H9 (cell line): ENCODE measurements around the gene DDX24. TPM values are rescaled to one million over a fixed set of nuclear protein-coding genes. Genes with fewer than 3 reads are reported as not detected.

ENCODE experiments used
- DNase-seq: peaks from one replicate; pipeline ENCODE4 v3.0.0-alpha.2; 2017
- H2AFZ ChIP-seq: one replicate; pipeline ENCODE4 v1.6.1; 2013; ENCODE audit warnings: mild to moderate bottlenecking, low read length, control low read depth, moderate library complexity
- H2AK5ac ChIP-seq: 2 replicates; pipeline ENCODE4 v1.6.1; 2013; ENCODE audit warnings: low read length, control low read depth, mixed read lengths; ENCODE audit not compliant: insufficient read length
- H2BK120ac ChIP-seq: one replicate; pipeline ENCODE4 v1.6.1; 2013; ENCODE audit warnings: low read depth, mild to moderate bottlenecking, low read length, control low read depth, inconsistent platforms; ENCODE audit not compliant: poor library complexity, severe bottlenecking
- H2BK12ac ChIP-seq: 2 replicates; pipeline ENCODE4 v1.6.1; 2013; ENCODE audit warnings: low read length, control low read depth, mixed read lengths, low read depth; ENCODE audit not compliant: insufficient read length
- H2BK15ac ChIP-seq: 2 replicates; pipeline ENCODE4 v1.6.1; 2013; ENCODE audit warnings: low read depth, low read length, control low read depth
- H2BK20ac ChIP-seq: one replicate; pipeline ENCODE4 v1.6.1; 2013; ENCODE audit warnings: low read depth, mild to moderate bottlenecking, low read length, control low read depth, inconsistent platforms; ENCODE audit not compliant: poor library complexity, severe bottlenecking
- H2BK5ac ChIP-seq: 2 replicates; pipeline ENCODE4 v1.6.1; 2013; ENCODE audit warnings: low read length, control low read depth, mixed read lengths; ENCODE audit not compliant: insufficient read length
- H3K14ac ChIP-seq: 2 replicates; pipeline ENCODE4 v1.6.1; 2013; ENCODE audit warnings: low read length, control low read depth; ENCODE audit not compliant: insufficient read depth
- H3K18ac ChIP-seq: 2 replicates; pipeline ENCODE4 v1.6.1; 2013; ENCODE audit warnings: low read depth, mild to moderate bottlenecking, mixed read lengths, low read length, control low read depth; ENCODE audit not compliant: insufficient read length
- H3K23ac ChIP-seq: 2 replicates; pipeline ENCODE4 v1.6.1; 2013; ENCODE audit warnings: low read length, control low read depth, mixed read lengths, low read depth; ENCODE audit not compliant: insufficient read length
- H3K23me2 ChIP-seq: 2 replicates; pipeline ENCODE4 v1.6.1; 2013; ENCODE audit warnings: low read depth, mild to moderate bottlenecking, mixed read lengths, low read length, control low read depth; ENCODE audit not compliant: insufficient read length, poor library complexity, severe bottlenecking
- H3K27ac ChIP-seq: 2 replicates; pipeline ENCODE4 v1.5.1; 2013; ENCODE audit warnings: low read length, control low read depth, mixed read lengths, low read depth; ENCODE audit not compliant: insufficient read length
- H3K27me3 ChIP-seq: 2 replicates; pipeline ENCODE4 v1.6.1; 2013; ENCODE audit warnings: low read length, control low read depth, inconsistent platforms; ENCODE audit not compliant: insufficient read depth
- H3K4ac ChIP-seq: 2 replicates; pipeline ENCODE4 v1.6.1; 2013; ENCODE audit warnings: low read depth, mild to moderate bottlenecking, control low read depth, inconsistent platforms, low read length, moderate library complexity
- H3K4me1 ChIP-seq: 2 replicates; pipeline ENCODE4 v1.6.1; 2013; ENCODE audit warnings: low read length, control low read depth, inconsistent platforms; ENCODE audit not compliant: insufficient read depth
- H3K4me2 ChIP-seq: 2 replicates; pipeline ENCODE4 v1.6.1; 2013; ENCODE audit warnings: low read length, control low read depth, mixed read lengths; ENCODE audit not compliant: insufficient read length, insufficient read depth
- H3K56ac ChIP-seq: 2 replicates; pipeline ENCODE4 v1.6.1; 2013; ENCODE audit warnings: low read depth, mild to moderate bottlenecking, mixed read lengths, low read length, control low read depth; ENCODE audit not compliant: insufficient read length
- H3K79me1 ChIP-seq: 2 replicates; pipeline ENCODE4 v1.6.1; 2013; ENCODE audit warnings: low read depth, mild to moderate bottlenecking, moderate library complexity, low read length, control low read depth, inconsistent platforms; ENCODE audit not compliant: insufficient read depth, poor library complexity, severe bottlenecking
- H3K79me2 ChIP-seq: 2 replicates; pipeline ENCODE4 v1.6.1; 2013; ENCODE audit warnings: low read length, control low read depth, inconsistent platforms; ENCODE audit not compliant: insufficient read depth
- H3K9ac ChIP-seq: 2 replicates; pipeline ENCODE4 v1.6.1; 2013; ENCODE audit warnings: low read length, control low read depth, mixed read lengths; ENCODE audit not compliant: insufficient read length; ENCODE audit errors: extremely low read depth
- H3K9me3 ChIP-seq: one replicate; pipeline ENCODE4 v1.6.1; 2013; ENCODE audit warnings: low read depth, low read length, inconsistent platforms; ENCODE audit not compliant: control insufficient read depth
- H3T11ph ChIP-seq: one replicate; pipeline ENCODE4 v1.6.1; 2013; ENCODE audit warnings: mild to moderate bottlenecking, low read length, control low read depth, inconsistent platforms
- H4K20me1 ChIP-seq: one replicate; pipeline ENCODE4 v1.6.1; 2013; ENCODE audit not compliant: control insufficient read depth, insufficient read length, insufficient read depth
- H4K5ac ChIP-seq: 2 replicates; pipeline ENCODE4 v1.6.1; 2013; ENCODE audit warnings: low read depth, mild to moderate bottlenecking, mixed read lengths, low read length, control low read depth; ENCODE audit not compliant: insufficient read length
- H4K8ac ChIP-seq: replicated peaks from 2 replicates; pipeline ENCODE4 v1.6.1; 2013; ENCODE audit warnings: low read length, control low read depth, mixed read lengths, low read depth; ENCODE audit not compliant: insufficient read length
- H4K91ac ChIP-seq: 2 replicates; pipeline ENCODE4 v1.6.1; 2013; ENCODE audit warnings: low read depth, mild to moderate bottlenecking, moderate library complexity, mixed read lengths, low read length, control low read depth; ENCODE audit not compliant: insufficient read length
- H3K27ac Mint-ChIP-seq, 3 experiments: 2 replicates in 2 of 3; 3 replicates in 1 of 3; pipeline ENCODE4 v1.8.0; 2020 to 2021; ENCODE audit warnings: mixed read lengths in 3 of 3, mild to moderate bottlenecking in 1 of 3, moderate library complexity in 1 of 3
- H3K27me3 Mint-ChIP-seq: 2 replicates; pipeline ENCODE4 v1.8.0; 2021; ENCODE audit warnings: low read depth, mild to moderate bottlenecking, moderate library complexity, mixed read lengths
- H3K36me3 Mint-ChIP-seq, 3 experiments: 2 replicates in 2 of 3; 3 replicates in 1 of 3; pipeline ENCODE4 v1.8.0; 2020 to 2021; ENCODE audit warnings: low read depth in 3 of 3, mixed read lengths in 3 of 3; ENCODE audit not compliant: insufficient read depth in 1 of 3
- H3K4me1 Mint-ChIP-seq, 2 experiments: 2 replicates each; pipeline ENCODE4 v1.8.0; 2020; ENCODE audit warnings: mixed read lengths in 2 of 2
- H3K4me3 Mint-ChIP-seq, 2 experiments: 2 replicates in 1 of 2; 3 replicates in 1 of 2; pipeline ENCODE4 v1.8.0; 2020 to 2021; ENCODE audit warnings: mild to moderate bottlenecking in 2 of 2, mixed read lengths in 2 of 2, moderate library complexity in 1 of 2
- H3K9me3 Mint-ChIP-seq, 2 experiments: 2 replicates in 1 of 2; 3 replicates in 1 of 2; pipeline ENCODE4 v1.8.0; 2020; ENCODE audit warnings: mild to moderate bottlenecking in 2 of 2, mixed read lengths in 2 of 2, moderate library complexity in 1 of 2
- CTCF ChIP-seq: fragments of 200-600 bp; sonication (generic); conservative IDR thresholded peaks from 3 replicates; pipeline ENCODE4 v1.8.0; 2021; ENCODE audit warnings: antibody characterized with exemption, mild to moderate bottlenecking
- WGBS: extraction: QIAGEN DNeasy Blood & Tissue Kit; methylation state at CpG from one replicate; pipeline ENCODE4 v1.1.7; 2013; ENCODE audit warnings: missing lambda C conversion rate, low lambda C conversion rate, mixed read lengths; ENCODE audit not compliant: insufficient read length; ENCODE audit errors: extremely low coverage; 5-methylcytosine and 5-hydroxymethylcytosine counted together
- total RNA-seq: library from RNA; stranded (reverse); gene quantifications from 2 replicates; pipeline ENCODE4 v1.2.1, GENCODE V29; 2021

The DDX24 gene
- total RNA-seq, 1 experiment from 2014 or later: 172 TPM

GRCh38 chr14:94004015-94004414, 77.0 kb downstream of the DDX24 start:
- Histone ChIP-seq H2BK120ac (no peak overlapping the region), H3K79me1 (no peaks in the 10 kb centered on the region), H2BK20ac (no peak overlapping the region), H3K18ac (no peak overlapping the region), H3K27me3 (no peaks in the 10 kb centered on the region), H3K27ac (no peak overlapping the region), H3K23ac (no peak overlapping the region), H3K14ac (no peak overlapping the region), H3K79me2 (no peaks in the 10 kb centered on the region), H4K20me1 (no peaks in the 10 kb centered on the region), H2BK5ac (no peak overlapping the region), H4K91ac (no peak overlapping the region), H2BK12ac (no peak overlapping the region), H4K5ac (no peak overlapping the region), H3K4me1 (no peaks in the 10 kb centered on the region), H2BK15ac (no peak overlapping the region), H3K4me2 (no peak overlapping the region), H2AK5ac (no peak overlapping the region), H3K9me3 (no peaks in the 10 kb centered on the region), H3T11ph (no peak overlapping the region), H2AFZ (no peak overlapping the region), H3K9ac (no peak overlapping the region), H4K8ac (no peak overlapping the region), H3K56ac (no peak overlapping the region), H3K4ac (no peak overlapping the region), H3K23me2 (no peaks in the 10 kb centered on the region)
- no peak for TF ChIP-seq CTCF
- peaks cover 4 to 11% of the 10 kb centered on the region in 2 experiments for H3K4me1 Mint-ChIP-seq
- no peaks in the 10 kb centered on the region for H3K36me3 Mint-ChIP-seq
- DNase-seq: no peak
- H3K9me3 Mint-ChIP-seq: no peaks in the 10 kb centered on the region
- H3K27ac Mint-ChIP-seq: peak overlapping the region in 1 of 3 experiments; percentile 31; a peak in 1 of 7 replicates
- WGBS: no CpG with 5 or more reads among the region's 8 CpGs
- H3K4me3 Mint-ChIP-seq: no peak overlapping the region
- peaks cover 5% of the 10 kb centered on the region for H3K27me3 Mint-ChIP-seq
